GM19455 (cell line): Measurements from ENCODE around the gene SETD1B.
"Not testable (repeated sequence)": the region's sequence is repeated elsewhere in the genome, so short reads cannot be mapped to it uniquely, and the experiment has no call there.

Experiments
- ATAC-seq: cut with Tn5 transposase; IDR thresholded peaks from one replicate; pipeline ENCODE4 v1.9.1; 2021; ENCODE audit not compliant: unreplicated experiment

The SETD1B gene

DNA sequence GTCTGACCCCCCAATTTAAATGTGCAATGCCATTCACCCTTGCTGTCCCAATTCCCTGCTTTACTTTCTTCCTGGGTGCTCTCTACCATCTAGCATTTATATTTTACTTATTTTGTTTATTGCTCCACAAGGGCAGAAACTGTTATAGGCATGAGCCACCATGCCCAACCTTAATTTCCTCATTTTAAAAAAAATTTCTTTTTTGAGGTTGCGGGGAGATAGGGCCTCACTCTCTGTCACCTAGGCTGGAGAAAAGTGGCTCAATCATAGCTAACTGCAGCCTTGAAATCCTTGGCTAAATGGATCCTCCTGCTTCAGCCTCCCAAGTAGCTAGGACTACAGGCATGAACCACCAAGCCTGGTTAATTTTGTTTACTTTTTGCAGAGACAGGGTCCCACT lies 41.9 kb downstream of the SETD1B start:
- no peak for ATAC-seq

DNA sequence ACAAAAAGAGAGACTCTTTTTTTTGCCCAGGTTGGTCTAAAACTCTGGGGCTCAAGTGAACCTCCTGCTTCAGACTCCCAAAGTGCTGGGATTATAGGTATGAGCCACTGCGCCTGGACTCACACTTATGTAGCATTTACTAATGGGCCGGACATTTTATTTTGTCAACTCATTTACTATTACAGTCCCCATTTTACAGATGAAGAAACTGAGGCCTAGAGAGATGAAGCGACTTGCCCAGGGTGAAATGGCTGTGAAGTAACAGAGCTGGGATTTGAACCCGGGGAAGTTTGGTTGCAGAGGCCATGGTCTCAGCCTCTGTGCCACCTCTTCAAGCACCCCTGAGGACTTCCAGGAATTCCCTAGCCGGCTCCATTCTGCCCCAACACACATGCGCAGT lies 45.4 kb downstream of the SETD1B start:
- ATAC-seq: no peak

DNA sequence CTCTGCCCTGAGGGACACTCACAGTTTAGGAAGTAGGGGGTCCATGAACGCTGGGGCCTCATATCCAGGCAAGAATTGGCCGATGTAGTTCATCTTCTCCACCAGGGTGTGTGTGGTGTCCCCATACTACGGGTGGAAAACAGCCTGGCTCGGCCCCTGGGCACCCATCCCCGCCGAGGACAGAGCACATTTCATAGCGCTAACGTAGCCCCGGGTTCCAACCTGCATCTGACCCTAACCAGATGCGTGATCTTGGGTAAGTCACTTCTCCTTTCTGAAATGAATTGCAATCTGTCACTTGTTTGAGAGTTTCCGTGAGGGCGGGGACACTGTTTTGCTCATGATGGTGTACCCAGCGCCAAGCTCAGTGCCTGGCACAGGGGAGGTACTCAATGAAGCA lies 45.9 kb downstream of the SETD1B start:
- ATAC-seq: no peak

DNA sequence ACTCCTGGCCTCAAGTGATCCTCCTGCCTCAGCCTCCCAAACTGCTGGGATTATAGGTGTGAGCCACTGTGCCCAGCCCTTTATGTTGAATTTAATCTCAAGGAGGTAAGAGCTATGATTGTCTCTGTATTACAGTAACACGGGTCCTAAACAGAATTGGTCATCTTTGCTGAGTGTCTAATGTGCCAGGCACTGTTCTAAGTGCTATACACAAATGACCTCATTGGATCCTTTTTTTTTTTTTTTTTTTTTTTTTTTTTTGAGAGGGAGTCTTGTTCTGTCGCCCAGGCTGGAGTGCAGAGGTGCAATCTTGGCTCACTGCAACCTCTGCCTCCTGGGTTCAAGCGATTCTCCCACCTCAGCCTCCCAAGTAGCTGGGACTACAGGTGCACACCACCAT lies 48.6 kb downstream of the SETD1B start:
- not testable (repeated sequence) for ATAC-seq

DNA sequence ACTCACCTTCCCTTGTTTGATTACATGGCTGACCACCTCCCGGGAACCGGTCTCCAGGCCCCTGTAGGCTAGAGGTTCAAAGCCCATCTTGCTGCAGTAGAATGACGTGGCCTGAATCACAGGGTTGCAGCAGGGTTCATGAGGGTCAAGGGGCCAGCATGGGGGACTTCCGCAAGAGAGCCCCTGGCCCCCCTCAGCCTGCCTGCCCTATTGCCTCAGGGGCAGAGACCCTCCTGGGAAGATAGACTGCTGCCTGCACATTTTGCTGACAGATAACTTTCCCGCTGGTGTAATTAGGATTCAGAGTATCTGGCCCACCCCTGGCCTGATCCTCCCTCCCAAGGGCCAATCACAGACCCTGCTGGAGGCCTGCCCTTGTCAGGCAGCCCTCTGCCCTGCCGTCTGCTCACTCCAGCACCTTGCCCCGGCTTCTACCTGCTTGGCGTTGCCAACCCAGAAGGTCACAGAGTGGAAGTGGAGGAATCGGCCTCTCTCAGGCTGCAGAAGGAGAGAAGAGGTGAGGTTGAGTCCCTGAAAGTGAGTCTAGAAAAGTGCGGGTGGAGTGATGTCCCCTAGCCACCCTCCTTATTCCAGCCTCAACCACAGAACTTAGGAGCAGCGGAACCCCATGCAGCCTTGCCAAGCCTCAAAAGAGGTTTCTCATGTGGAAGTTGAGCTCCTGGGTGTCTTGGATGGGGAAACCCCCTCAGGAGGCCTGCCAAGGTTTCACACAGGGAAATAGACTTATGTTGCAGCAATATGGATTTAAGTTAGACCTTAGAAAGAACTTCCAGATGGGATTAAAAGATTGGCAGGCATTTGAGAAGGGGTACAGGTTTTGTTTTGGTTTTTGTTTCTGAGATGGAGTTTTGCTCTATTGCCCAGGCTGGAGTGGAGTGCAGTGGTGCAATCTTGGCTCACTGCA lies 53.8 kb downstream of the SETD1B start:
- ATAC-seq: no peak

DNA sequence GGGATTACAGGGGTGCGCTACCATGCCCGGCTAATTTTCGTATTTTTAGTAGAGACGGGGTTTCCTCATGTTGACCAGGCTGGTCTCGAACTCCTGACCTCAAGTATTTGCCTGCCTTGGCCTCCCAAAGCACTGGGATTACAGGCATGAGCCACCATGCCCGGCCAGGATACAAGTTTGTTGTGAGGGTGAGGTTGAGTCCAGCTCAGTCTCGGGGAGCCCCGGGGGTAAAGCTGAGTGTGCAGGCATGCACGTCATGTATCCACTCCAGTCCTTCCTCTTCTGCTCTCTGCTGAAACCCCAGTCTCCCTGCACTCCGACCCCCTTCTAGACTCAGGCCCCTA lies 54.5 kb downstream of the SETD1B start:
- no peak for ATAC-seq

DNA sequence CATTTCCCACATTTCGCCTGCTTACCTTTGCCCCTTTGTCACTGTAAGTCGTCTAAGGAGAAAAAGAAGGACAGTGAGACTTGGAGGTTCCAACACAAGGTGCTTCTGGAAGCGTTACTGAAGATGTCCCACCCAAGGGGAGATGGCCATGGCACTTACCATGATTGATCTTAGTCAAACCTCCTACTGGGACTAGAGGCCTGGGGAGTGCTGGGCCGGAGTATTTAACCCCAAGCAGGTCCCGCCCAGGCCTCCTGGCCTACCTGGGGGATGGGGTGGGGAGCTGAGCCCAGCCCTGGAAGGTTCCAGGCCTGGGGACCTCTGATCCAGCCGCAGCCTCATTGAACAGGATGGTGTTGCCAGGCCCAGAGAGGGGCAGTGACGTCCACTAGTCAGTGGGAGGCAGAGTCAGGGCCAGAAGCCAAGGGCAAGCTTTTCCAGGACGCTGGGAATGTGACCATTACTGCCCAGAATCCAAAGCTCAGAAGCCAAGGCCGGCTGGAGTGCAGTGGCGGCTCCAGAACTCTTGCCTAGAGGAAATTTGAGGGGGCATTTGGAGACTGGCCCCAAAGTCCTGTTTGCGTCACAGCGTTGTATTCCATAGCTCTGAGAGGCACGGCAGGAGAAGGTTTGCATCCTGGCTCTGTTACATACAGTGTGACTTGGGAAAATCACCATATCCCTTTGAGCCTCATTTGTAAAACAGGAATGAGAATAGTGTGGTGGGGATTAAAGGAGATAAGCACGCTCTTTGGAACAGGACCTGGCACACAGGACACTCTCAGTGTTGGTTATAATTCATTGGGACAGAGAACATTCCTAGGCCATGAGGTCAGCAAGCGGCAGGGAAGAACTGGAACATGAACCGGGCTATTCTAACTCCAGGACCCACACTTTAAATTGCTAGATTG lies 55.1 kb downstream of the SETD1B start, which contains the start of gene HPD:
TSS of gene HPD (minus strand) at position 198 of the 911 bp plus-strand sequence. CDS start at position 162, 36 bp downstream.
- no peak for ATAC-seq

DNA sequence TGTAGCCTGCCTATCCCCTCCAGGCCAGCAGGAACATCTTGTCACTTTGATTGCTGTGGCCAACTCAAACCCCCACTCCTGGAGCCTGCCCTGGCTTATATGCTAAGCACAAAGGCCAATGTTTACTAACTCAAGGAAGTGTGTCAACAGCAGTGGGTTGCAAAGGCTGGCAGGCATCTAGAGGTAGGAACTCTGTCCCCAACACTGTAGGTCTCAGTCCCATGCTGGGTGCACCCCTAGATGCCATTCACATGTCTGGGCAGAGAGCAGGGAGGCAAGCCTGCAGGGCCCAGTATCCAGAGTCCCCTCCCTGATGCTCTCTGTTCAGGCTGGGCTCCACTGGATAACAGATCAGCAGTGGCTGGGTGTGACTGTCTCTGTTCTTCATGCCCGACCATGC lies 56.4 kb downstream of the SETD1B start:
- ATAC-seq: no peak

DNA sequence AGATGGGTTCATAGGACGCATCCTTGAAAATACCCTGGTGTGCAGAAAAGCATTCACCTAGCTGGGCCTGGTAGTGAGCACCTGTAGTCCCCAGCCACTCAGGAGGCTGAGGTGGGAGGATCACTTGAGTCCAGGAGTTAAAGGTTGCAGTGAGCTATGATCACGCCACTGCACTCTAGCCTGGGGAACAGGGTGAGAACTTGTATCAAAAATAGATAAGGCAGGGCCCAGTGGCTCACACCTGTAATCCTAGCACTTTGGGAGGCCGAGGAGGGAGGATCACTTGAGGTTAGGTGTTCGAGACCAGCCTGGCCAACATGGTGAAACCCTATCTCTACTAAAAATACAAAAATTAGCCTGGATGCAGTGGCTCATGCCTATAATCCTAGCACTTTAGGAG lies 56.9 kb downstream of the SETD1B start:
- ATAC-seq: not testable (repeated sequence)

DNA sequence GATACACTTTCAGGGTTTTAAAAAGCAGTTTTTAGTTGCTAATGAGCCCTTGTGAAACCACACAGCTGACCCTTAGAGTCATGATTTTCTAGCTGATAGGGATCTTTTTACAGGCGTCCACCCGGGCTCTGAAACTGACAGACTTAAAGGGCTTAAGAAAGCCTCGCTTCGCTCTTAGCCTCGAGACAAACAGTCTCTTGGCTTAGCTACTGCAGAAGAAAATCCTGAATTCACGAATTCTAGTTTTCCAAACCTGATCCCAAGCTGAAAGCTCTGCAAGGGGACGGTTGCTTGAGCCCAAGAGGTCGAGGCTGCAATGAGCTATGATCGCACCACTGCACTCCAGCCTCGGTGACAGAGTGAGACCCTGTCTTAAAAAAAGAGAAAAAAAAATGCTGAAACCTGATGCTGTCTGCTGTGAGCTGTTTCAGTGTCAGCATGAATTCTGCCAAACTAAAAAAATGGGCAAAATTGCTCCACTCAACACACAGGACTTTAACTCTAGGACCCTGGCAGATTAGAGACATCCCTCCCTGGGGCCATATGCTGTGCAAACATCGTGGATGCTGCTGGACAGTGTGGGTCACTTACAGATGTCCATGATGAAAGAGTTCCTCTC lies 57.9 kb downstream of the SETD1B start:
- no peak for ATAC-seq

DNA sequence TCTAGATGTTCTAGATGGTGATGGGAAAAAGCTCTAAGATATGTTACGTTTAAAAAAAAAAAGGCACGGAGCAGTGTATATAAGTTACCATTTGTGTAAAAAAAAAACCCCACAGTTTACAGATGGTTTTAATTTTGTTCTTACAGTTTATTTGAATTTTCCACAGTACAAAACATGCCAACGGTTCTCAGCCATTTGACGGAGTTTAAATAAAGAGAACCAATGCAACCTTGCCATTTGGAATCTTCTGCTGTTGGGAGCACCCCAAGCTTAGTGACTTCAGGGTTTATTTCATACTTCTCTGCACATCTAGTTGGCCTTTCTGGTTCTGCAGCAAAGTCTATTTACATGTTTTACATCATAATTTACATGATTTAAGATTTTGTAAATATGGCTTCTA lies 62.5 kb downstream of the SETD1B start:
- ATAC-seq: no peak

DNA sequence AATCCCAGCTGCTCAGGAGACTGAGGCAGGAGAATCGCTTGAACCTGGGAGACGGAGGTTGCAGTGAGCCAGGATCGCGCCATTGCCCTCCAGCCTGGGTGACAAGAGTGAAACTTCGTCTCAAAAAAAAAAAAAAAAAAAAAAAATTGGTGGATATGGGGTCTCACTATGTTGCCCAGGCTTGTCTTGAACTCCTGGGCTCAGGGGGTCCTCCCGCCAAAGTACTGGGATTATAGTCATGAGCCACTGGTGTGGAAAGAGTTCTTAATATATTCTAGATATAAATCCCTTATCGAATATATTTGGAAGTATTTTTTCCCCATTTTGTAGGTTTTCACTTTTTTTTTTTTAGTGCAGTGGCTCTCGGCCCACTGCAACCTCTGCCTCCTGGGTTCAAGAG lies 65.4 kb downstream of the SETD1B start:
- ATAC-seq: not testable (repeated sequence)

DNA sequence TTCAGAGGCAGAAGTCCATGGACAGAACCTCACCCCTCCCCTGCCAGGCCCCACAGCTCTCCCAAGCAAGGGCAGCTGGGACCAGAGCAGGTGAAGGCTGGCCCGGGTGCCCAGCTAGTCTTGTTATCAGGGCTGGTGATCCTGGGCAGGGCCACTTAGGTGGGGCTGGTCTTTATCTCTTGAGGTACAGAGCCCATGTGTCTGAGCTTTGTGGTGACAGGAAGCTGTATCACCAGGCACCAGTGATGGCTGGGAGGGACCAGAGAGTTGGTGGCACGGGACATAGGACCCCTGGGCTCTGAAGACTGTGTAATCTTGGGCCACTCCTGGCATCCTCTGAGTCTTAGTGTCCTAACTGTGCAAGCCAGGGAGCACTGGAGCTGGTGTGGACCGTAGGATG lies 67.7 kb downstream of the SETD1B start:
- ATAC-seq: no peak

DNA sequence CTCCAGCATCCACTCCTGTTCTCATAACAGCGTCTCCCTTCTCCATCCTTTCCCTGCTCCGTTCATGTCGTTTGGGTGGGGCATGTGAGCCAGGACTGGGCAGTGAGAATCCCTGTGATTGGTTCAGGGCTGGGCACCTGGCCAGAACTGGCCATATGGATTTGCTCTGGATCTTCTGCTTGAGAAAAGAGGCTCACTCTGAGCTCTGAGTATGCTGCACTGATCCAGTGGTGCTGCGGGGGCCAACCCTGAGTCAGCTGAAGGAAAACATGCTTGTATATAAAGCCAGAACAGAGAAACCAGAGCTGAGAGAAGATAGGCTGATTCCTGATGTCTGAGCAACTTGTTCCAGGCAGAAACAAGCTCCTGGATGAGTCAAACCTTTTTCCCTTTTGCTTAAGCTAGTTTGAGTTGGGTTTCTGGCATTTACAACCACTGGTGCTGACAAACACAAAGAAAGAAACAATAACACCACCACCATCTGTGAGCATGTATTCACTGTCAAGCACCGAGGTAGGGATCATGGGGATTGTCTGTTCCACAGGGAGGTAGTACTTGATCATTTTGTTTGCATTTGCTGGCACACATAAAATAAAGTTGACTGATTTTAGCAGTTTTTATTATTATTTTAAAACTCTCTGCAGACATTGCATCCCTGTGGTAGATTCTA lies 68.9 kb downstream of the SETD1B start:
- no peak for ATAC-seq

DNA sequence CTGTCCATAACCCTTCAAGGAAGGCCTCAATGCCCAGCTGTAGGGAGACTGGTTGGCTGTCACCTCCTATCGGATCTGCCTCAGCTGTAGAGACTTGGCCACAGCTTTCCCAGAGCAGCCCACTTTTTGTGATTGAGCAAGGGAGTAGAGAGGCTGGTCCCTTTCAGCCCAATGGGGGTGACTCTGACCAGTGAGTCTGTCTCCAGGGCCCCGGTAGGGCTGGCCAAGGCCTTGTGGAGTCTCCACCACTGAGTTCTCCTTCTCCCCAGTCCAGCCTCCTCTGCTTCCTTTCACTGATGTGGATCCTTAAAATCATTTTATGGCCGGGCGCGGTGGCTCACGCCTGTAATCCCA lies 69.4 kb downstream of the SETD1B start:
- ATAC-seq: no peak

DNA sequence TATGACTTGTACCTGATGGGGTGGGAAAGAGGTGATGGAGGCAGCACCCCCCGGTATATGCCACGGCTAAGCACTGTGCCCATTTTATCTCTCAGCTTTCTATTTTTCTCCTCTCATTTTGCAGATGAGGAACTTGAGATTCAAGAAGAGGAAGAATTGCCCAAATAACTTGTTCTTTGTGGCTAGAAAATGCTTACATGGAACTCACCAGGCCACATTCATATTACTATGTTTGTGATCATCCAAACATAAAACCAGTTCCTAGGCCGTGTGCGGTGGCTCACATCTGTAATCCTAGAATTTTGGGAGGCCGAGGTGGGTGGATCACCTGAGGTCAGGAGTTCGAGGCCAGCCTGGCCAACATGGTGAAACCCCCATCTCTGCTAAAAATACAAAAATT lies 70.3 kb downstream of the SETD1B start:
- ATAC-seq: no peak

DNA sequence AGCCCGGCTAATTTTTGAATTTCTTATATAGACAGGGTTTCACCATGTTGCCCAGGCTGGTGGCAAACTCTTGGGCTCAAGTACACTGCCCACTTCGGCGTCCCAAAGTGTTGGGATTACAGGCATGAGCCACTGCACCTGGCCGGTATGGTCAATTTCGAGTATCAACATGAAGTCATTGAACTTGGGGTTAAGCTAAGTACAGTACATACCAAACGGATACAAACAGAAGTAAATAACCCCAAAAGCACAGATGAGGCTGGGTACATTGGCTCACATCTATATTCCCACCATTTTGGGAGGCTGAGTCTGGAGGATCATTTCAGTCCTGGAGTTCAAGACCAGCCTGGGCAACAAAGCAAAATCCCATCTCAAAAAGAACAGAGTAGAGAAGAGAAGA lies 71.8 kb downstream of the SETD1B start:
- no peak for ATAC-seq

DNA sequence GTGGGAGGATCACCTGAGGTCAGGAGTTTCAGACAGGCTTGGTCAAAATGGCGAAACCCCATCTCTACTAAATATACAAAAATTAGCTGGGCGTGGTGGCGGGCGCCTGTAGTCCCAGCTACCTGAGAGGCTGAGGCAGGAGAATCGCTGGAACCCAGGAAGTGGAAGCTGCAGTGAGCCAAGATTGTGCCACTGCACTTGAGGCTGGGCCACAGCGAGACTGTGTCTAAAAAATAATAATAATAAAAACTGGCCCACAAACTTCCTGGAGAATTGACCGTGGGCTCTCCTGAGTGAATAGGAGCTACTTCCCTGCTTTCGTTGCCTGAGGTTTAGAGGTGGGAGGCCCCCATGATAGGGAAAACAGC lies 72.3 kb downstream of the SETD1B start:
- ATAC-seq: not testable (repeated sequence)
